Endothelial cell of umbilical vein (primary cell): ENCODE results near the gene RBX1. TPM values are rescaled to one million over a fixed set of nuclear protein-coding genes. Genes with fewer than 3 reads are reported as not detected.

Experiments
- BruUV-seq: library from RNA; stranded (reverse); fragments of 400-500 nt; replicated peaks from 2 replicates; lab custom pipeline; 2021; lab: Mats Ljungman, UMichigan
- CTCF ChIA-PET: fragments of 300-600, 350-600 bp; sonication (Branson Sonifier 250); formaldehyde crosslinking; loops from one replicate; lab custom pipeline; 2021; ENCODE audit warnings: antibody characterized with exemption, inconsistent platforms; lab: Charles Lee
- POLR2A ChIA-PET: fragments of 300-600, 350-600 bp; sonication (Branson Sonifier 250); formaldehyde crosslinking; loops from one replicate; lab custom pipeline; 2021; ENCODE audit warnings: antibody characterized with exemption, inconsistent platforms; lab: Charles Lee
- DNase-seq: peaks from one replicate; pipeline ENCODE4 v3.0.0-alpha.2; 2011; ENCODE audit warnings: low read depth, low spot score
- FAIRE-seq: peaks from 2 replicates; lab custom pipeline; 2011; peaks lifted over from hg19 to GRCh38; lab: Jason Lieb, UNC
- H2AFZ ChIP-seq: 2 replicates; pipeline ENCODE4 v1.6.0; 2012; ENCODE audit warnings: low read depth, low read length, control low read depth, inconsistent platforms
- H3K27ac ChIP-seq: 2 replicates; pipeline ENCODE4 v1.5.1; 2011; ENCODE audit warnings: low read depth, mild to moderate bottlenecking, control low read depth, low read length, moderate library complexity; ENCODE audit not compliant: insufficient read depth
- H3K27me3 ChIP-seq, 2 experiments: 2 replicates each; pipeline versions ENCODE4 v1.6.0 to v1.6.1; 2011; ENCODE audit warnings: low read length in 2 of 2, mixed read lengths in 1 of 2; ENCODE audit not compliant: control insufficient read depth in 2 of 2, insufficient read depth in 2 of 2
- H3K36me3 ChIP-seq, 2 experiments: 2 replicates in 1 of 2; 3 replicates in 1 of 2; pipeline ENCODE4 v1.5.1; 2011; ENCODE audit warnings: low read length in 2 of 2, mild to moderate bottlenecking in 1 of 2, moderate library complexity in 1 of 2; ENCODE audit not compliant: control insufficient read depth in 2 of 2, insufficient read depth in 2 of 2; ENCODE audit errors: extremely low read depth in 1 of 2
- H3K4me1 ChIP-seq: 3 replicates; pipeline ENCODE4 v1.5.1; 2011; ENCODE audit warnings: mild to moderate bottlenecking, low read length; ENCODE audit not compliant: control insufficient read depth, insufficient read depth; ENCODE audit errors: extremely low read depth
- H3K4me2 ChIP-seq: 2 replicates; pipeline ENCODE4 v1.6.1; 2011; ENCODE audit warnings: low read length, control low read depth, mixed read lengths; ENCODE audit not compliant: insufficient read depth
- H3K4me3 ChIP-seq, 3 experiments: fragments of 200-600 bp in 1 of 3; sonication (generic), shearing (Covaris generic) in 1 of 3; replicated peaks in 1 of 3; 2 replicates each; pipeline ENCODE4 v1.5.1; 2011 to 2016; ENCODE audit warnings: control low read depth in 3 of 3, low read length in 3 of 3, mild to moderate bottlenecking in 2 of 3, inconsistent platforms in 1 of 3, low read depth in 1 of 3, moderate library complexity in 1 of 3; ENCODE audit not compliant: insufficient read depth in 1 of 3
- H3K79me2 ChIP-seq: 2 replicates; pipeline ENCODE4 v1.6.0; 2012; ENCODE audit warnings: low read length, inconsistent platforms; ENCODE audit not compliant: control insufficient read depth, insufficient read depth
- H3K9ac ChIP-seq: replicated peaks from 2 replicates; pipeline ENCODE3; 2011; ENCODE audit warnings: low read length, control low read depth; ENCODE audit not compliant: insufficient read depth; ENCODE audit errors: extremely low read depth
- H3K9me1 ChIP-seq: replicated peaks from 3 replicates; pipeline ENCODE4 v1.6.0; 2011; ENCODE audit warnings: mild to moderate bottlenecking, low read length; ENCODE audit not compliant: control insufficient read depth, insufficient read depth; ENCODE audit errors: extremely low read depth
- H3K9me3 ChIP-seq: replicated peaks from 2 replicates; pipeline ENCODE4 v1.5.1; 2012; ENCODE audit warnings: low read length, inconsistent platforms; ENCODE audit not compliant: control insufficient read depth, insufficient read depth
- H4K20me1 ChIP-seq: replicated peaks from 2 replicates; pipeline ENCODE3; 2011; ENCODE audit warnings: mild to moderate bottlenecking, low read length; ENCODE audit not compliant: control insufficient read depth, insufficient read depth; ENCODE audit errors: extremely low read depth
- EZH2 ChIP-seq: IDR thresholded peaks from 2 replicates; pipeline ENCODE4 v1.6.1; 2012; ENCODE audit warnings: borderline replicate concordance, low read depth, mild to moderate bottlenecking, moderate library complexity, low read length, inconsistent platforms; ENCODE audit not compliant: severe bottlenecking
- FOS ChIP-seq: IDR thresholded peaks from 2 replicates; pipeline ENCODE4 v1.6.1; 2011; ENCODE audit warnings: mild to moderate bottlenecking, low read length, moderate library complexity, borderline replicate concordance; ENCODE audit not compliant: insufficient read depth
- GATA2 ChIP-seq: IDR thresholded peaks from 2 replicates; pipeline ENCODE4 v1.7.0; 2011; ENCODE audit warnings: low read depth, mild to moderate bottlenecking, moderate library complexity, mixed read lengths, low read length; ENCODE audit not compliant: insufficient read length, insufficient read depth
- JUN ChIP-seq: IDR thresholded peaks from 2 replicates; pipeline ENCODE4 v1.6.1; 2011; ENCODE audit warnings: borderline replicate concordance, low read depth; ENCODE audit not compliant: insufficient read length, insufficient read depth
- MYC ChIP-seq: IDR thresholded peaks from one replicate; pipeline ENCODE4 v1.6.1; 2011; ENCODE audit warnings: mild to moderate bottlenecking, low read depth, low read length
- POLR2A ChIP-seq: IDR thresholded peaks from 2 replicates; pipeline ENCODE4 v1.6.1; 2012; ENCODE audit warnings: low read depth, mild to moderate bottlenecking, control low read depth, low read length
- POLR2AphosphoS5 ChIP-seq: IDR thresholded peaks from 2 replicates; pipeline ENCODE4 v1.6.1; 2012; ENCODE audit warnings: low read depth, mild to moderate bottlenecking, control low read depth, low read length, moderate library complexity; ENCODE audit not compliant: insufficient read depth
- dilution Hi-C: fragments of 300-500 bp; cut with MboI; formaldehyde crosslinking; loops from one replicate; pipeline ENCODE4 v1.15.0; 2019; ENCODE audit warnings: low sequenced_read_pairs; ENCODE audit not compliant: extremely low pct_ligation_motif_present
- intact Hi-C: fragments of 100-400 bp; cut with micrococcal nuclease; formaldehyde crosslinking; loops from one replicate; pipeline ENCODE4 v1.10.0; 2022
- polyA plus RNA-seq, 4 experiments: library from polyadenylated mRNA; depleted of rRNA in 3 of 4; stranded (reverse) in 3 of 4; unstranded in 1 of 4; fragments of >200 nt; gene quantifications; 2 replicates each; pipeline versions ENCODE4 v1.2.1 to v1.2.3, GENCODE V29; 2011 to 2012; ENCODE audit warnings: missing spikeins in 1 of 4
- total RNA-seq: library from RNA; stranded (reverse); gene quantifications from 2 replicates; pipeline ENCODE4 v1.2.3, GENCODE V29; 2021
- TF ChIP-seq, protein P1 (sequence below): IDR thresholded peaks from 2 replicates; pipeline ENCODE4 v1.6.1; 2011; ENCODE audit not compliant: insufficient read depth, insufficient read length
- TF ChIP-seq, protein P2 (sequence below), 2 donors: IDR thresholded peaks; 1 replicate in 1 of 2; 2 replicates in 1 of 2; pipeline ENCODE4 v1.5.1; 2011; ENCODE audit warnings: low read length in 2 of 2, mild to moderate bottlenecking in 2 of 2, moderate library complexity in 2 of 2, control low read depth in 1 of 2, inconsistent platforms in 1 of 2, low read depth in 1 of 2; ENCODE audit not compliant: insufficient read depth in 1 of 2; ENCODE audit errors: extremely low read depth in 1 of 2

The RBX1 gene
- total and polyA plus RNA-seq, 2 donors (not counting 3 experiments of a cell fraction or from before 2014, with no cell fraction given), result 74.7 to 102 TPM

DNA sequence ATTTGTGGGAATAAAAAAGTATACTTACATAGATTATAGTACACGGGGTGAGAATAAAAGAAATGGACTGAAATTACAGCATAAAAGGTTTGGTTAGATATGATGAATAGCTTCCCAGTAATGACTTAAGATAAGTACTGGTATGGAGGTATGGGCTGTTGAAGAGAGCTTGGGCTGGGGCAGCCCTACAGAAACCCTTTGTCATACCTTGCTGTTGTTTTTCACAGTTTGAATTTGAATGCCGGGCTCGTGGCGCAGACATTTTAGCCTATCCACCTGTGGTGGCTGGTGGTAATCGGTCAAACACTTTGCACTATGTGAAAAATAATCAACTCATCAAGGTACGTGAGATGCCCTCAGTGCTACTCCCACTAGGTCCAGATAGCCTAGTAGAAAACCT, 42.3 kb upstream of the RBX1 start:
- H3K9me1 ChIP-seq, result no peaks in the 10 kb centered on the region
- H2AFZ ChIP-seq, result no peak overlapping the region
- intact Hi-C loops, result no loop called here
- no peaks in the 10 kb centered on the region for H4K20me1 ChIP-seq
- H3K4me2 ChIP-seq, result no peak overlapping the region
- H3K9me3 ChIP-seq, result no peaks in the 10 kb centered on the region
- H3K79me2 ChIP-seq, result no peaks in the 10 kb centered on the region
- CTCF ChIA-PET, result interaction anchor here (1.2 to 4.4 kb wide), 2 partner anchors 10 to 14 kb away, joined by 5 to 22 read pairs; no protein-coding TSS in a partner anchor
- no peak overlapping the region for H3K9ac ChIP-seq
- no peak for DNase-seq
- POLR2A ChIA-PET, result no interaction called here
- peaks cover 2 to 3% of the 10 kb centered on the region in 2 experiments for H3K36me3 ChIP-seq
- no peak overlapping the region for H3K4me3 ChIP-seq
- no TSS peak for BruUV-seq
- H3K27ac ChIP-seq, result no peak overlapping the region
- no peak for TF ChIP-seq GATA2
- TF ChIP-seq POLR2AphosphoS5, result no peak
- TF ChIP-seq POLR2A, result no peak
- TF ChIP-seq, protein P1, sequence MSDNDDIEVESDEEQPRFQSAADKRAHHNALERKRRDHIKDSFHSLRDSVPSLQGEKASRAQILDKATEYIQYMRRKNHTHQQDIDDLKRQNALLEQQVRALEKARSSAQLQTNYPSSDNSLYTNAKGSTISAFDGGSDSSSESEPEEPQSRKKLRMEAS, result no peak
- TF ChIP-seq FOS, result no peak
- TF ChIP-seq, protein P2, sequence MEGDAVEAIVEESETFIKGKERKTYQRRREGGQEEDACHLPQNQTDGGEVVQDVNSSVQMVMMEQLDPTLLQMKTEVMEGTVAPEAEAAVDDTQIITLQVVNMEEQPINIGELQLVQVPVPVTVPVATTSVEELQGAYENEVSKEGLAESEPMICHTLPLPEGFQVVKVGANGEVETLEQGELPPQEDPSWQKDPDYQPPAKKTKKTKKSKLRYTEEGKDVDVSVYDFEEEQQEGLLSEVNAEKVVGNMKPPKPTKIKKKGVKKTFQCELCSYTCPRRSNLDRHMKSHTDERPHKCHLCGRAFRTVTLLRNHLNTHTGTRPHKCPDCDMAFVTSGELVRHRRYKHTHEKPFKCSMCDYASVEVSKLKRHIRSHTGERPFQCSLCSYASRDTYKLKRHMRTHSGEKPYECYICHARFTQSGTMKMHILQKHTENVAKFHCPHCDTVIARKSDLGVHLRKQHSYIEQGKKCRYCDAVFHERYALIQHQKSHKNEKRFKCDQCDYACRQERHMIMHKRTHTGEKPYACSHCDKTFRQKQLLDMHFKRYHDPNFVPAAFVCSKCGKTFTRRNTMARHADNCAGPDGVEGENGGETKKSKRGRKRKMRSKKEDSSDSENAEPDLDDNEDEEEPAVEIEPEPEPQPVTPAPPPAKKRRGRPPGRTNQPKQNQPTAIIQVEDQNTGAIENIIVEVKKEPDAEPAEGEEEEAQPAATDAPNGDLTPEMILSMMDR (IDR thresholded peaks at IDR 0.05; ENCODE audit: extremely low read depth in 1 of 2, insufficient read depth in 1 of 2, low read depth in 1 of 2, low read length in 2 of 2), result no peak
- TF ChIP-seq MYC, result no peak
- no peak for TF ChIP-seq JUN
- no peak for TF ChIP-seq EZH2
- H3K4me1 ChIP-seq, result no peaks in the 10 kb centered on the region
- dilution Hi-C loops, result no loop called here
- H3K27me3 ChIP-seq, result no peaks in the 10 kb centered on the region
- no peak for FAIRE-seq
